Activated CD4-positive, alpha-beta T cell treated with anti-CD3 and anti-CD28 coated beads for 36 hours (primary cell): Measurements from ENCODE around the gene AP5M1. TPM values are rescaled to one million over a fixed set of nuclear protein-coding genes. Genes with fewer than 3 reads are reported as not detected.
"Not testable (repeated sequence)": the region's sequence is repeated elsewhere in the genome, so short reads cannot be mapped to it uniquely, and the experiment has no call there.

Experiments used
- ATAC-seq: fragments of 200-7000 bp; cut with Tn5 transposase; one replicate; pipeline ENCODE4 v1.10.0; 2021; ENCODE audit warnings: mild to moderate bottlenecking, moderate library complexity
- CTCF ChIA-PET: fragments of 350-600 bp; sonication (Branson Sonifier 250); formaldehyde crosslinking; loops from one replicate; lab custom pipeline; 2021; ENCODE audit warnings: antibody characterized with exemption; lab: Charles Lee
- POLR2A ChIA-PET: fragments of 350-600 bp; sonication (Branson Sonifier 250); formaldehyde crosslinking; loops from one replicate; lab custom pipeline; 2021; ENCODE audit warnings: antibody characterized with exemption, inconsistent platforms; lab: Charles Lee
- DNase-seq: peaks from one replicate; pipeline ENCODE4 v3.0.0-alpha.2; 2020
- H3K27ac Mint-ChIP-seq: one replicate; pipeline ENCODE4 v1.8.0; 2021; ENCODE audit warnings: mixed read lengths
- H3K27me3 Mint-ChIP-seq: one replicate; pipeline ENCODE4 v1.8.0; 2021; ENCODE audit warnings: mixed read lengths
- H3K36me3 Mint-ChIP-seq: one replicate; pipeline ENCODE4 v1.8.0; 2021; ENCODE audit warnings: low read depth, mixed read lengths
- H3K4me1 Mint-ChIP-seq: one replicate; pipeline ENCODE4 v1.8.0; 2021; ENCODE audit warnings: mixed read lengths
- H3K4me3 Mint-ChIP-seq: one replicate; pipeline ENCODE4 v1.8.0; 2021; ENCODE audit warnings: mild to moderate bottlenecking, moderate library complexity, mixed read lengths
- H3K9me3 Mint-ChIP-seq: one replicate; pipeline ENCODE4 v1.8.0; 2021; ENCODE audit warnings: low read depth, mixed read lengths
- intact Hi-C, 2 experiments: fragments of 100-400 bp; cut with DNase I in 1 of 2; cut with micrococcal nuclease in 1 of 2; formaldehyde crosslinking; loops; one replicate each; pipeline versions ENCODE4 v1.14.2 to v1.15.1; 2022 to 2024; cut with DNase I, micrococcal nuclease
- total RNA-seq, 2 experiments: library from RNA; stranded (reverse); gene quantifications; one replicate each; pipeline ENCODE4 v1.2.3, GENCODE V29; 2021

AP5M1 gene
- total RNA-seq, 2 experiments from 2014 or later, result 30.8 to 32.7 TPM

DNA sequence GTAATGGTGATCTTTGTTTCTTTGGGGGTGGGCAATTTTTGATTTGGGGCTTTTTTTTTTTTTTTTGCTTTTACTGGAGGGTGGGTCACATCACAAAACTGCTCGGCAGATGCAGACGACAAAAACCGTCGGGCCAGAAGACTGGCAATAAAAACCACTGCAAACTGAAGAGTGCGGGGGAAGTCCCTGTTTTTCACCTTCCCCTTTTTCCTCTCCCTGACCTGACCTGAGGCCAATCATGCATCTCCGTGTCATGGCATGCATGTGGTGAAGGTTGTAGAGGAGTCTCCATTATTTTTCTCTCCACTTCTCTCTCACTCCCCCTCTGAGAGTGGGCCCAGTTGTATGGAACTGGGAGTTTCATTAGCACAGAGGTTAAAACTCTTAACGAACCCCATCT lies 57.5 kb downstream of the AP5M1 start:
- Mint-ChIP-seq H3K4me3 (no peak overlapping the region), H3K36me3 (no peaks in the 10 kb centered on the region), H3K27me3 (peaks cover 6% of the 10 kb centered on the region), H3K4me1 (no peaks in the 10 kb centered on the region), H3K9me3 (no peaks in the 10 kb centered on the region), H3K27ac (no peak overlapping the region)
- ChIA-PET CTCF (no interaction called here), POLR2A (no interaction called here)
- intact Hi-C loops, result no loop called here
- no peak for DNase-seq
- no peak for ATAC-seq

DNA sequence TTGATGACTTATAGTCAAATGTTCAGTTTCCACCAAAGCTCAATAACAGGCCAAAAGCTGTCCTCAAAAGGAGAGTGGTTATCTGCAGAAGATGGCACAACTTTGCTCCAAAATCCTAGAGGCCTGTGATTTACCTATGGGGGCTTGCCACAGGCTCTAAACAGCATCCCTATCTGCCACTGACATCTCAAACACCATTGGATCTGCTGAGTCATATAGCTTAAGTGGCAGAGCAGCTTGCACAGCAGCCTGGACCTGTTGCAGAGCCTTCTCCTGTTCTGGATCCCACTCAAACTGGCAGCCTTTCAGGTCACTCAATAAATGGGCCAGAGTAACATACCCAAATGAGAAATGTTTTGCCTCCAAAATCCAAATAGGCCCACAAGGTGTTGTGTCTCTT lies 61.1 kb downstream of the AP5M1 start:
- no peak overlapping the region for H3K27ac Mint-ChIP-seq
- intact Hi-C loops, result no loop called here
- ATAC-seq, result no peak
- ChIA-PET POLR2A (no interaction called here), CTCF (no interaction called here)
- no peak overlapping the region for H3K4me3 Mint-ChIP-seq
- DNase-seq, result no peak
- peaks cover 5% of the 10 kb centered on the region for H3K9me3 Mint-ChIP-seq
- H3K4me1 Mint-ChIP-seq, result no peaks in the 10 kb centered on the region
- H3K36me3 Mint-ChIP-seq, result no peaks in the 10 kb centered on the region
- peaks cover 4% of the 10 kb centered on the region for H3K27me3 Mint-ChIP-seq

DNA sequence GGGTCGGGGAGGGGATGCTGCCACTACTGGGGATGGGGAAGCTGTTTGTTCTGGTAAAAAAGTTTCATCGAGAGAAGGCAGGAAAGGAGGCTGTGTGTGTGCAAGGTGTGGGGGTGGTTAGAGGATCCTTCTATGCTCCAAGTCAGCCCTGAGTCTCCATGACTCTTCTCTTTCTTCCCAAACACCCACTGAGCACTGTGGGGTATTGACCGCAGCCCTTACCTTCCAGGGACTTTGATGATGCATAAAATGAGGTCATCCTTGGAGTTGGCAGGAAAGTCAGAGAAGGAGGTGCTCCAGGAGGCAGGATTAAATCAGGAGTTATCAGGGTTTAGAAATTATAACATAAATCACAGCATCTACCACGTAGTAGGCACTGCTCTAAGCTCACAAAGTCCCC lies 63.7 kb downstream of the AP5M1 start:
- H3K4me1 Mint-ChIP-seq, H3K4me3 Mint-ChIP-seq, H3K27me3 Mint-ChIP-seq, DNase-seq, intact Hi-C loops, H3K27ac Mint-ChIP-seq, ATAC-seq, POLR2A ChIA-PET, H3K36me3 Mint-ChIP-seq: not testable (repeated sequence)
- peaks cover 18% of the 10 kb centered on the region for H3K9me3 Mint-ChIP-seq
- CTCF ChIA-PET, result interaction anchor here (1.0 kb wide), 1 partner anchor 16 kb away, joined by 3 read pairs; no protein-coding TSS in a partner anchor

DNA sequence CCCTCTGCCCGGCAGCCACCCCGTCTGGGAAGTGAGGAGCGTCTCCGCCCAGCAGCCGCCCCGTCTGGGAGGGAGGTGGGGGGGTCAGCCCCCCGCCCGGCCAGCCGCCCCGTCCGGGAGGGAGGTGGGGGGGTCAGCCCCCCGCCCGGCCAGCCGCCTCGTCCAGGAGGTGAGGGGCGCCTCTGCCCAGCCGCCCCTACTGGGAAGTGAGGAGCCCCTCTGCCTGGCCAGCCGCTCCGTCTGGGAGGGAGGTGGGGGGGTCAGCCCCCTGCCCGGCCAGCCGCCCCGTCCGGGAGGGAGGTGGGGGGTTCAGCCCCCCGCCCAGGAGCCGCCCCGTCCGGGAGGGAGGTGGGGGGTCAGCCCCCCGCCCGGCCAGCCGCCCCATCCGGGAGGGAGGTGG lies 65.0 kb downstream of the AP5M1 start:
- DNase-seq, intact Hi-C loops, H3K27me3 Mint-ChIP-seq, H3K27ac Mint-ChIP-seq, ATAC-seq, POLR2A ChIA-PET, CTCF ChIA-PET, H3K4me1 Mint-ChIP-seq, H3K4me3 Mint-ChIP-seq, H3K36me3 Mint-ChIP-seq: not testable (repeated sequence)
- peaks cover 18% of the 10 kb centered on the region for H3K9me3 Mint-ChIP-seq

DNA sequence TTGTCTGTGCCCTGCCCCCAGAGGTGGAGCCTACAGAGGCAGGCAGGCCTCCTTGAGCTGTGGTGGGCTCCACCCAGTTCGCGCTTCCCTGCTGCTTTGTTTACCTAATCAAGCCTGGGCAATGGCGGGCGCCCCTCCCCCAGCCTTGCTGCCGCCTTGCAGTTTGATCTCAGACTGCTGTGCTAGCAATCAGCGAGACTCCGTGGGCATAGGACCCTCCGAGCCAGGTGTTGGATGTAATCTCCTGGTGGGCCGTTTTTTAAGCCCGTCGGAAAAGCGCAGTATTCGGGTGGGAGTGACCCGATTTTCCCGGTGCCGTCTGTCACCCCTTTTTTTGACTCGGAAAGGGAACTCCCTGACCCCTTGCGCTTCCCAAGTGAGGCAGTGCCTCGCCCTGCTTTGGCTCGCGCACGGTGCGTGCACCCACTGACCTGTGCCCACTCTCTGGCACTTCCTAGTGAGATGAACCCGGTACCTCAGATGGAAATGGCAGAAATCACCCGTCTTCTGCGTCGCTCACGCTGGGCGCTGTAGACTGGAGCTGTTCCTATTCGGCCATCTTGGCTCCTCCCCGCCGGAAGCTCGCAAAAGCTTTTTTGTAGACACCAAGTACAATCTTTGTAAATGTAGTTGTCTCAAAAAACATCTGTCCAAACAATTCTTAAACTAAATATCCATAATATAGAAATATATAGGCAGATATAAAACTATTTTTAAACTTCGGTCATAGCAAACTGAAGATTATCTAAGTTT lies 75.0 kb downstream of the AP5M1 start:
- H3K4me1 Mint-ChIP-seq, H3K36me3 Mint-ChIP-seq, H3K27ac Mint-ChIP-seq, H3K4me3 Mint-ChIP-seq, H3K9me3 Mint-ChIP-seq, ATAC-seq, POLR2A ChIA-PET, CTCF ChIA-PET, DNase-seq, intact Hi-C loops: not testable (repeated sequence)
- peaks cover 14% of the 10 kb centered on the region for H3K27me3 Mint-ChIP-seq

DNA sequence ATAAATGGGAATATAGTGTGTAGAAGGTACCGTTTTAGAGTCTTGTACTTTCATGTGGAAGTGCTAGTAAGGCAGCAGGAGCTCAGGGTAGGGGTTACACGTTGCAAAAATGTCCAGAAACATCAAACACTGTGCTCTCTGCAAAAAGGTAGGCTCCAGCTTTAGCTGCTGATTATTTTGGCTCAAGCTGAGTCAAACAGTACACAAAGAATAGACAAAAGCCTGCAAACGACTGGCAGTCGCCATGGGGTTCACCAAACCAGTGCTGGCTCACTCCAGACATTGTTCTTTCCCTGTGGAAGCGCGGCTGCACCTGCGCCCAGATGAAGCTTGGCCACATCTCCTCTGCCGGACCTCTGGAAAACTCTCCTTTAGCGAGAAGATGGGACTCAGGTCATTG lies 76.3 kb downstream of the AP5M1 start:
- peaks cover 16% of the 10 kb centered on the region for H3K27me3 Mint-ChIP-seq
- peaks cover 1% of the 10 kb centered on the region for H3K36me3 Mint-ChIP-seq
- no peak overlapping the region for H3K27ac Mint-ChIP-seq
- no peak overlapping the region for H3K4me3 Mint-ChIP-seq
- DNase-seq (no peak), ATAC-seq (no peak)
- peaks cover 1% of the 10 kb centered on the region for H3K9me3 Mint-ChIP-seq
- intact Hi-C loops, result no loop called here
- POLR2A ChIA-PET, result no interaction called here
- CTCF ChIA-PET, result no interaction called here
- H3K4me1 Mint-ChIP-seq, result no peaks in the 10 kb centered on the region

DNA sequence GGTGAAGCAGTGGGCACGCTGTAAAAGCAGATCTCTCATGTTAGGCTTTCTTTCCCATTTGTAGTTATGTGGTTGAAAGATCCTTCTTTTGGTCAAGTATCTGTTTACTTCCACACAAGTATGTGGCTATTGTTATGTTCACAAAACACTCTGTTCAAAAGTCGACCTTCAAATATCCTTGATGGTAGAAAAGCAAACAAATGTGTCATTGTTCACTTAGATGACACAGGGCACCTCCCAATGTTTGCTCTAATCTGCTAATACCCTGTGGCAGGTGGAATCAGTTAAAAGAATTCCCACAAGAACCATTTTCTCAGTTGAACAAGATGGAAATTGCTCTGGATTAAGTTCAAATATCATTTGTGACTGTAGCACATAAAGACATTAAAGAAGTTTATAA lies 78.0 kb downstream of the AP5M1 start:
- CTCF ChIA-PET, result no interaction called here

More for the DNA sequence above, 78.0 kb downstream of the AP5M1 start:
- Mint-ChIP-seq H3K27me3 (peaks cover 16% of the 10 kb centered on the region), H3K27ac (no peak overlapping the region), H3K4me3 (no peak overlapping the region), H3K4me1 (no peaks in the 10 kb centered on the region), H3K36me3 (peaks cover 1% of the 10 kb centered on the region), H3K9me3 (peaks cover 1% of the 10 kb centered on the region)
- ATAC-seq (no peak), DNase-seq (no peak)
- intact Hi-C loops, result no loop called here
- POLR2A ChIA-PET, result no interaction called here

Other genes with a start within 250 kb of the AP5M1 start
- gene EXOC5, start 66 bp upstream of the AP5M1 start, total RNA-seq, result 10 to 100 TPM; 66.5 to 80.2 TPM
- gene NAA30, start 121.6 kb downstream of the AP5M1 start, total RNA-seq, result 10 to 100 TPM; 14.2 to 17.6 TPM
- not detected for gene CCDC198, start 224.9 kb downstream of the AP5M1 start, total RNA-seq